Calu3 (cell line): ENCODE data around the gene CHAC1. TPM values are rescaled to one million over a fixed set of nuclear protein-coding genes. Genes with fewer than 3 reads are reported as not detected.
A peak's percentile ranks its signal among the peaks of the same experiment; 100 is the strongest.

Experiments used
- BruUV-seq: library from RNA; stranded (reverse); fragments of 400-500 nt; replicated peaks from 2 replicates; lab custom pipeline; 2021; lab: Mats Ljungman, UMichigan
- CTCF ChIA-PET: fragments of 300-600 bp; sonication (Branson Sonifier 250); formaldehyde crosslinking; loops from one replicate; lab custom pipeline; 2022; ENCODE audit warnings: antibody characterized with exemption; lab: Charles Lee
- DNase-seq: peaks from one replicate; pipeline ENCODE4 v3.0.0; 2022
- H3K27ac Mint-ChIP-seq: one replicate; pipeline ENCODE4 v1.8.0; 2022; ENCODE audit warnings: mixed read lengths; ENCODE audit not compliant: unreplicated experiment
- H3K27me3 Mint-ChIP-seq: one replicate; pipeline ENCODE4 v1.8.0; 2022; ENCODE audit warnings: mixed read lengths; ENCODE audit not compliant: unreplicated experiment
- H3K36me3 Mint-ChIP-seq: one replicate; pipeline ENCODE4 v1.8.0; 2022; ENCODE audit warnings: mild to moderate bottlenecking, moderate library complexity, mixed read lengths; ENCODE audit not compliant: insufficient read depth, unreplicated experiment
- H3K4me1 Mint-ChIP-seq: one replicate; pipeline ENCODE4 v1.8.0; 2022; ENCODE audit warnings: mild to moderate bottlenecking, low read depth, mixed read lengths; ENCODE audit not compliant: unreplicated experiment
- H3K4me3 Mint-ChIP-seq: one replicate; pipeline ENCODE4 v1.8.0; 2022; ENCODE audit warnings: mild to moderate bottlenecking, low read depth, moderate library complexity, mixed read lengths; ENCODE audit not compliant: unreplicated experiment
- H3K9me3 Mint-ChIP-seq: one replicate; pipeline ENCODE4 v1.8.0; 2022; ENCODE audit warnings: low read depth, mixed read lengths; ENCODE audit not compliant: unreplicated experiment
- CTCF ChIP-seq: fragments of 200-600 bp; IDR thresholded peaks from one replicate; pipeline ENCODE4 v1.8.0; 2022; ENCODE audit warnings: antibody characterized with exemption; ENCODE audit not compliant: unreplicated experiment
- intact Hi-C: fragments of 100-400 bp; cut with micrococcal nuclease; formaldehyde crosslinking; loops from one replicate; pipeline ENCODE4 v1.10.0; 2022; ENCODE audit not compliant: unreplicated experiment
- total RNA-seq: library from RNA; stranded (reverse); gene quantifications from 2 replicates; pipeline ENCODE4 v1.2.3, GENCODE V29; 2022

The CHAC1 gene
- total RNA-seq, 1 experiment from 2014 or later = 5.2 TPM

- peak overlapping the region; percentile 50 for H3K27ac Mint-ChIP-seq
- no peak for DNase-seq
- intact Hi-C loops = no loop called here
- no peaks in the 10 kb centered on the region for H3K9me3 Mint-ChIP-seq
- peaks cover 21% of the 10 kb centered on the region for H3K36me3 Mint-ChIP-seq
- TF ChIP-seq CTCF = no peak
- no peaks in the 10 kb centered on the region for H3K27me3 Mint-ChIP-seq
- CTCF ChIA-PET = no interaction called here
- no TSS peak for BruUV-seq
- no peak overlapping the region for H3K4me3 Mint-ChIP-seq
- no peaks in the 10 kb centered on the region for H3K4me1 Mint-ChIP-seq
These were observed 27.9 kb downstream of the CHAC1 start for GRCh38 chr15:40981186-40981585.

GRCh38 chr15:40982855-40983254 is 29.6 kb downstream of the CHAC1 start:
- Mint-ChIP-seq H3K9me3 (no peaks in the 10 kb centered on the region), H3K4me1 (no peaks in the 10 kb centered on the region), H3K36me3 (peaks cover 26% of the 10 kb centered on the region), H3K27ac (no peak overlapping the region), H3K4me3 (no peak overlapping the region), H3K27me3 (no peaks in the 10 kb centered on the region)
- intact Hi-C loops = no loop called here
- no peak for DNase-seq
- CTCF ChIA-PET = no interaction called here
- BruUV-seq = no TSS peak
- TF ChIP-seq CTCF = no peak

- Mint-ChIP-seq H3K27ac (no peak overlapping the region), H3K36me3 (peaks cover 18% of the 10 kb centered on the region), H3K27me3 (no peaks in the 10 kb centered on the region), H3K4me1 (no peaks in the 10 kb centered on the region), H3K9me3 (no peaks in the 10 kb centered on the region), H3K4me3 (no peak overlapping the region)
- no TSS peak for BruUV-seq
- DNase-seq = no peak
- CTCF ChIA-PET = no interaction called here
- TF ChIP-seq CTCF = no peak
- intact Hi-C loops = no loop called here
These were observed 31.1 kb downstream of the CHAC1 start for GRCh38 chr15:40984406-40984805.

GRCh38 chr15:40984964-40985363 is 31.7 kb downstream of the CHAC1 start:
- Mint-ChIP-seq H3K27ac (no peak overlapping the region), H3K4me3 (no peak overlapping the region), H3K27me3 (no peaks in the 10 kb centered on the region), H3K9me3 (no peaks in the 10 kb centered on the region), H3K4me1 (no peaks in the 10 kb centered on the region), H3K36me3 (peaks cover 18% of the 10 kb centered on the region)
- no TSS peak for BruUV-seq
- intact Hi-C loops = no loop called here
- no peak for DNase-seq
- no peak for TF ChIP-seq CTCF
- CTCF ChIA-PET = no interaction called here
